Activated T-helper 17 cell treated with anti-CD3 and anti-CD28 coated beads, Interleukin-2, amount 50 U/mL, for 72 hours (primary cell): Measurements from ENCODE around the gene DCLK1. TPM values are rescaled to one million over a fixed set of nuclear protein-coding genes. Genes with fewer than 3 reads are reported as not detected.
"Not testable (repeated sequence)": the region's sequence is repeated elsewhere in the genome, so short reads cannot be mapped to it uniquely, and the experiment has no call there.

ENCODE experiments used
- ATAC-seq: fragments of 150-1000 bp; cut with Tn5 transposase; replicated peaks from 2 replicates; pipeline ENCODE4 v1.10.0; 2021; ENCODE audit warnings: mild to moderate bottlenecking, moderate library complexity
- H3K27ac Mint-ChIP-seq: one replicate; pipeline ENCODE4 v1.8.0; 2022; ENCODE audit warnings: mixed read lengths
- H3K27me3 Mint-ChIP-seq: one replicate; pipeline ENCODE4 v1.8.0; 2022; ENCODE audit warnings: mixed read lengths
- H3K36me3 Mint-ChIP-seq: one replicate; pipeline ENCODE4 v1.8.0; 2022; ENCODE audit warnings: low read depth, mild to moderate bottlenecking, mixed read lengths
- H3K4me1 Mint-ChIP-seq: one replicate; pipeline ENCODE4 v1.8.0; 2022; ENCODE audit warnings: mixed read lengths
- H3K4me3 Mint-ChIP-seq: one replicate; pipeline ENCODE4 v1.8.0; 2022; ENCODE audit warnings: mild to moderate bottlenecking, mixed read lengths
- H3K9me3 Mint-ChIP-seq: one replicate; pipeline ENCODE4 v1.8.0; 2022; ENCODE audit warnings: mixed read lengths
- total RNA-seq, 2 donors: library from RNA; stranded (reverse); gene quantifications; one replicate each; pipeline ENCODE4 v1.2.3, GENCODE V29; 2022

DCLK1 gene
- total RNA-seq, 2 donors from 2014 or later = not detected

DNA sequence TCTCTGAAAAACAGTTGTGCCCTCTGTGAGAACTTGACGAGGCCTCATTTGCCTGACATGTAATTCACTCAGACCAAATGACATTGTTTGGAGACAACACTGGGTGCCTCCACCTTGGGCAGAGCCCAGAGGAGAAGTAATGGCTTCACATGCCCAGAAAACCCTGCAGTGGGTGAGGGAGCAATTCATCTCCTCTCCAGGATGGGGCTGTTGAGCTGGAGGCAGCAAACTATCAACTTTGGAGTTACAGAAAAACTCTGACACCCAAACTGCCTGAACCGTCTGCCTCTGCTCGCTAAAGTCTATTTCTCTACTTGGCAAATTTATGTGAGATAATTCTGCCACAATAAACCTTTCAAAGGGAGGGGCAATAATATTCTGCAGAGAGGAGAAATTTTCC lies 146.9 kb downstream of the DCLK1 start:
- Mint-ChIP-seq H3K4me1 (no peaks in the 10 kb centered on the region), H3K4me3 (no peak overlapping the region), H3K9me3 (no peaks in the 10 kb centered on the region), H3K27ac (no peak overlapping the region), H3K27me3 (peaks cover 2% of the 10 kb centered on the region), H3K36me3 (no peaks in the 10 kb centered on the region)
- no peak for ATAC-seq

DNA sequence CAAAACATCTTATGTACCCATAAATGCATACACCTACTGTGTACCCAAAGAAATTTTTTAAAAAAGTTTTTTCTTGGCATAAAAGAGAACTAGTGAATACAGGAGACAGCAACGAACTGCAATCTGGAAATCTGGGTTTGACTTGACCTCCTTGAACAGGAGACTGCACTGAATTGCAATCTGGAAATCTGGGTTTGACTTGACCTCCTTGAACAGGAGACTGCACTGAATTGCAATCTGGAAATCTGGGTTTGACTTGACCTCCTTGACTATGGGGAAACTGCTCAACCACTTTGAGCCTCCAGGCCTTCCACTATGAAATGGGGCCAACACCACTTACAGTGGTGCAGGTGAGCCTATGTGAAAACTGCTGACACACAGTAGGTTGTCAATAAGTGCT lies 147.5 kb downstream of the DCLK1 start:
- H3K27ac Mint-ChIP-seq, ATAC-seq, H3K9me3 Mint-ChIP-seq, H3K4me1 Mint-ChIP-seq, H3K36me3 Mint-ChIP-seq, H3K27me3 Mint-ChIP-seq, H3K4me3 Mint-ChIP-seq: not testable (repeated sequence)

DNA sequence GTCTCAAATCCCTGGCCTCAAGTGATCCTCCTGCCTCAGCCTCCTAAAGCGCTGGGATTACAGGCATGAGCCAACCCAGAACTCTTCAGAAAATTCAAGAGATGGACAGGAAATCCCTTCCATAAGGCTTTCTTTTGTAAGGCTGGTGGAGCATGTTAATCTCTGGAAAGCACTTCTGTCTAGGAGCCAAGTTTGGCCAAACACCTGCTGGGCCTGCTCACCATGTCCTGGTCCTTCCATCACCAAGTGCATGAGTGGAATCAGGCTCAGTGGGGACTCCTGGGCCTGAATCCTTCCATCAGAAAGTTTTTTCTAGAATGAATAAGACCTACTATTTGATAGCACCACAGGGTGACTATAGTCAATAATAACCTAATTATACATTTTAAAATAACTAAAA lies 148.0 kb downstream of the DCLK1 start:
- Mint-ChIP-seq H3K27ac (no peak overlapping the region), H3K9me3 (no peaks in the 10 kb centered on the region), H3K36me3 (no peaks in the 10 kb centered on the region), H3K4me3 (no peak overlapping the region), H3K27me3 (peaks cover 2% of the 10 kb centered on the region), H3K4me1 (no peaks in the 10 kb centered on the region)
- ATAC-seq = no peak

DNA sequence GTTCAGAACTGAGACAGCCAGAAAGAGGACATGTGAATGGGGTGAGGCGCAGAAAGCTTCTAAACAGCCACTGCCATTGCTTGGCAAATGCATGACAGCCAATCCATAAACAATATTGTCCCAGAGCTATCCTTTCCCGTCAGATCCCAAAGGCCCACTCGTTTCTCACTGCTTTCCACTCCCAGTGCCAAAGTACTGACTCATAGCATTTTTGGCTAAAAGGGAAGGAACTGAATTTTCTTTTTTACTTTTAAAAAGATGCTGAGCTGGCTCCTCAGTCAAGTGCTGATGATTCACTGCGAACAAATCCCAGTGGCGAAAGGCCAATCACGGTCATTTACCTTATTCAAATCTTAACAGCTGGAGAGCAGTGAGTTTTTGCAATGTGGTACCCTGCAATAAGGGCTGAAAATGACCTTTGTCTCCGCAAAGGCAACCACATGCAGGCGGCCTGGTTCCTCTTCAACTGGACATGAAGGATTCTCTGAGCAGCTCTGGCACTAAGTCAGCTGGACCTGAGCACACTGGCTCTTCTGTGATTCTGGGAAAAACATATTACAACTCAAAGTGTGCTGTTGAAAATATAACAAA lies 151.7 kb downstream of the DCLK1 start:
- Mint-ChIP-seq H3K27me3 (no peaks in the 10 kb centered on the region), H3K4me3 (no peak overlapping the region), H3K27ac (no peak overlapping the region), H3K9me3 (no peaks in the 10 kb centered on the region), H3K4me1 (no peaks in the 10 kb centered on the region), H3K36me3 (no peaks in the 10 kb centered on the region)
- no peak for ATAC-seq

DNA sequence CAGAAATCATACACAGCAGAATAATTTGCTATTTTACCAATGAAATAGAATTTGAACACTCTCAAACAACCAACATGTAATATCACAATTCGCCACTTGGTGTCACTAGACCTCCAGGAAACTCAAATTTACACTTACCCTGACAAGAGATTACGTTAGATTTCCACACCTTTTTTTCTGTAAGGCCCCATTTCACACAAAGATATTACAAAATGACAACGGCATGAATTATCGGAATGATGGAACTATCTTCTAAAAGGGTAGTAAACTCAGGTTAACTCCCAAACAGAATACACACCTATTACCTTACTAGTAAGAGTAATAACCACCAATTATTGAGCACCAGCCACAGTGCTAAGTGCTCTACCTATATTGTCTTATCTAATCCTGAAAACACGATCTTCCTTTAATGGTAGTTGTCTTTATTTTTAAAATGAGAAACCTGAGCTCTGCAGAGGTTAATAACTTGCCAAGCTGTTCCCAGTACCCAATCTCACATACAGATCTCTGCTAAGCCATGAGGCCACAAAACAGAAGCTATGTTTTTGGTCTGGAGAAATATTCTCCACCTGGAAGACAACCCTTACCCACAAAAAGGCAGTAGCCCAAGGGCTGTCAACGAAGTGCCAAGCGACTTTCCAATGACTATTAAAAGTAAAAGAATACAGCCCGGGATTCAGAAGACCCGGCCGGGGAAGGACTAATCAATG lies 152.4 kb downstream of the DCLK1 start:
- Mint-ChIP-seq H3K9me3 (no peaks in the 10 kb centered on the region), H3K36me3 (no peaks in the 10 kb centered on the region), H3K4me1 (no peaks in the 10 kb centered on the region), H3K27me3 (no peaks in the 10 kb centered on the region), H3K4me3 (no peak overlapping the region), H3K27ac (no peak overlapping the region)
- ATAC-seq = no peak

DNA sequence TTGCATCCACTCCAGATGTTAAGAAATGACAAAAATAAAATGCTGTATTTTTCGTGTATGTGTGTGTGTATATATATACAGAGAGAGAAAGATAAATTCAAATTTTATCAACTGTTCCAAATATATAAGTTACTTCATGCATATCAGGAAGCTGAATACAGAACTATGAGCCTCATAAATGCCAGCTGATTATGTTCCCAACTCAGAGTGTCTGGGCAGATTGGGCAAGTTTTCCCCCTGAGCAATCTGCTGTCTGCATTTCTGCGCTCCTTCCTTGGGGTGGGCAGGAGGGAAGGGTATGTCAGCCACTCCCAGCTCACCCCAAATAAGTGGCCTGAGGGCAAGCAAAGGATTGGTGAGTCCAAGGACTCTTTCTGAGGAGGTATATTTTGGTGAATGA lies 154.1 kb downstream of the DCLK1 start:
- Mint-ChIP-seq H3K27me3 (no peaks in the 10 kb centered on the region), H3K36me3 (no peaks in the 10 kb centered on the region), H3K9me3 (peaks cover 4% of the 10 kb centered on the region), H3K4me3 (no peak overlapping the region), H3K27ac (no peak overlapping the region), H3K4me1 (no peaks in the 10 kb centered on the region)
- ATAC-seq = no peak

DNA sequence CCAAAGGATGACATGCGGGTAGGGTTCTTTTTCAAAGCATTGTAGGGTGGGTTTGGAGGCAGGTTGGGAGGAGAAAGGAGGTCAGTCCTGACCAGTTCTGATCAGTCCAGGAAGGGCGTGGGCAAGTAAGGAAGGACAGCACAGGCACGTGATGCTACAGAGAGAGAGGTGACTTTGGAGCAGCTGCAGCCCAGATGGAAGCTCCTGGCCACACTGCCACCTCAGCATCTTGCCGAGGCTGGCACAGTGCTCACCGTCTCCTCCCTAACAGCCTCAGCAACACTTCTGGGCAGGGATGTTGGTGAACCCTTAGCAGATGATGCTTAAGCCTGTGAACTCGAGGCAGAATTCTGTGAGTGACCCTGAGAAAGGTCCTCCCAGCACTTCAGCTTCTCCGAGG lies 155.1 kb downstream of the DCLK1 start:
- Mint-ChIP-seq H3K4me1 (no peaks in the 10 kb centered on the region), H3K27ac (no peak overlapping the region), H3K4me3 (no peak overlapping the region), H3K9me3 (peaks cover 4% of the 10 kb centered on the region), H3K27me3 (no peaks in the 10 kb centered on the region), H3K36me3 (no peaks in the 10 kb centered on the region)
- no peak for ATAC-seq

DNA sequence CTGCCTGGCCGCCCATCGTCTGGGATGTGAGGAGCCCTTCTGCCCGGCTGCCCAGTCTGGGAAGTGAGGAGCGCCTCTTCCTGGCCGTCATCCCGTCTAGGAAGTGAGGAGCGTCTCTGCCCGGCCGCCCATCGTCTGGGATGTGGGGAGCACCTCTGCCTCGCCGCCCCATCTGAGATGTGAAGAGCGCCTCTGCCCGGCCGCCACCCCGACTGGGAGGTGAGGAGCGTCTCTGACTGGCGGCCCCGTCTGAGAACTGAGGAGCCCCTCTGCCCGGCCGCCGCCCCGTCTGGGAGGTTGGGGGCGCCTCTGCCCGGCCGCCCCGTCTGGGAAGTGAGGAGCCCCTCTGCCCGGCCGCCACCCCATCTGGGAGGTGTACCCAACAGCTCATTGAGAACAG lies 164.2 kb downstream of the DCLK1 start:
- not testable (repeated sequence) for H3K4me3 Mint-ChIP-seq, H3K4me1 Mint-ChIP-seq, H3K27ac Mint-ChIP-seq, ATAC-seq, H3K27me3 Mint-ChIP-seq, H3K9me3 Mint-ChIP-seq, H3K36me3 Mint-ChIP-seq

DNA sequence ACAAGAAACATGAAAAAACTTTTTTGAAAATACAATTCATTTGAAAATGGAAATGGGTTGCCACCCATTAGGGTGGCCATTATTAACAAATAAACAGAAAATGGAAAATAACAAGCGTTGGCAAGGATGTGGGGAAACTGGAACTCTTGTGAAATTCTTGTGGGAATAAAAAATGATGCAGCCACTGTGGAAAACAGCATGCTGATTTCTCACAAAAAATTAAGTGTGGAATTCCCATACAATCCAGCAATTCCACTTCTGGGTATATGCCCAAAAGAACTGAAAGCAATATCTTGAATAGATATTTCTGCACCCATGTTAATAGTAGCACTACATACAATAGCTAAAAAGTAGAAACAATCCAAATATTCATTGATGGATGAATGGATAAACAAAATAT lies 165.2 kb downstream of the DCLK1 start:
- Mint-ChIP-seq H3K36me3 (no peaks in the 10 kb centered on the region), H3K9me3 (peaks cover 9% of the 10 kb centered on the region), H3K27me3 (peaks cover 8% of the 10 kb centered on the region), H3K4me1 (no peaks in the 10 kb centered on the region), H3K27ac (no peak overlapping the region), H3K4me3 (no peak overlapping the region)
- ATAC-seq = no peak

DNA sequence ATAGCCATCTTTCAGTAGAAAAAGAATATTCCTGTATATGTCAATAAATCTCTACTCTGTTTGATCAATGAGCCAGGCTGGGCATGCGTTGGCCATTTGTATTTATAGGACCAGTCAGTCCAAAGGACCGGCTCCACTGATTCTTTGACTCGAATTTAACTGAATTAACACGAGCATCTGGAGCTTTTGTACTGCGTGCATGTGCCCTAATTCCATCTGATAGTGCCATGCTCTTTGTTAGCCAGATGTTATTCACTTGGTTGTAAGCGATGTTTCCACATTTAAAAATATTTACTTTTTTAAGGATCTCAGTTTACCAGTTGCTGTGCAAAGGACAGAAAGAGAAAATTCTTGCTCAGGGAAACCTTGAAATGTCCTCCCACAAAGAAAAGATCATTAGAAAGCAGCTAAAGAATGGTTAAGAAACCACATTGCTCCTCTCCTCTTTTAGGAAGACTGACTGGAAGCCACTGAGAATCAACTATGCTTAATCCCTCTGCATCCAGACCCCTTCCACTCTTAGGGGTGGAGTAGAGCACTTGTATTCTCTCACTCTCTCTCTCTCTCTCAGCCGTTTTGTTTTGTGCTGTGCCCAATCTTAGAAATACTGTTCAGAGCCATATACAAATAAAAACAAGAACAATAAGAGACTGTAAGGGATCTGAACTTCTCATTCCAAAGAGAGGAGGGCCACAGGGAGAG lies 165.8 kb downstream of the DCLK1 start:
- Mint-ChIP-seq H3K27ac (no peak overlapping the region), H3K9me3 (peaks cover 9% of the 10 kb centered on the region), H3K4me1 (no peaks in the 10 kb centered on the region), H3K27me3 (peaks cover 8% of the 10 kb centered on the region), H3K4me3 (no peak overlapping the region), H3K36me3 (no peaks in the 10 kb centered on the region)
- ATAC-seq = no peak

DNA sequence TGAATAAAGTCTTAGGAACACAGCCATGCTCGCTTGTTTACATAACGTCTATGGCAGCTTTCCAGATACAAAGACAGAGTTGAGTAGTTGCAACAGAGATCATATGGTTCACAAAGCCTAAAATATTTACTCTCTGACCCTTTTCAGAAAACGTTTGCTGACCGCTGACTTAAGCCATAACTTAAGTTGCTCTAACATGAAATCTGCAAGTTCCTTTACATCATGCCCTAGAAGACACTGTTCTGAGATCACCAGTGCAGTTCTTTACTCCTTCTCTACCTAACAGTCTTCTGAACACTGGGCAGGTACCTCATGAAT lies 166.4 kb downstream of the DCLK1 start:
- no peak overlapping the region for H3K27ac Mint-ChIP-seq
- H3K4me3 Mint-ChIP-seq = no peak overlapping the region
- H3K4me1 Mint-ChIP-seq = no peaks in the 10 kb centered on the region
- no peaks in the 10 kb centered on the region for H3K36me3 Mint-ChIP-seq
- H3K9me3 Mint-ChIP-seq = peaks cover 9% of the 10 kb centered on the region
- peaks cover 8% of the 10 kb centered on the region for H3K27me3 Mint-ChIP-seq
- no peak for ATAC-seq

DNA sequence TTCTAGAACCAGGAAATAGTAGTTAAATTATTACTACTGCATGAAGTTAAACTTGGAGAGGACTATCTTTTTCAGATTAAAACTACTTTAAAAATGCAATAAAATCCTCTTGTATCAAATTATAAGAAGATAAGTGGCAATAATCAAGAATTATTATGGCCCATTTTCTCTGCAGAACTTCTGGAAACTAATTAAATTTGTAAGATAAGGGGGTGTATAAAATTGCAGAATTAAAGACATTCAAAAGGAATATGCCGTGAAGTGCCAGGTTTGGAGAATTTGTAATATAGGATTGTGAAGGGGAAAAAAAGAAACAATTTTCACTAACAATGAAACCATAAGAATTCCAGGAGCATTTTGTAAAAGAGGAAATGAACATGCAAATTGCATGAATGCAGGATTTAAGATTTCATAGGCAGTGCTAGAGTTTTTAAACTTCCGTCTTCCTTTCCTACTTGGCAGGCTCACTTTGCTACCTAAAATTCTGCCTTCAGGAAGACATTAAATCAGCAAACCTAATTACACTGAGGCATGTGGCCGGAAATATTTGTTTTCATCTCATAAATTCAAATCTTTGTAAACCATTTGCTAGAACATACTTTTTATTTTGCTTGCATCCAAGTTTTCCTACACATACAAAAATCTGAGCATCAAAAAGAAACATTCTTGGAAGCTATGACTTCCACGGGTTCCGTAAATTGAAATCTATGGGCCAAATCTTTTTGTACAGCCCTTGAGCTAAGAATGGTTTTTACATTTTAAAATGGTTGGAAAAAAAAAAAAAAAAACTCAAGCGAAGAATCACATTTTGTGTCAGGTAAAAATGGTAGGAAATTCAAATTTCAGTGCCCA lies 166.9 kb downstream of the DCLK1 start:
- ATAC-seq = no peak
- no peaks in the 10 kb centered on the region for H3K4me1 Mint-ChIP-seq
- peaks cover 9% of the 10 kb centered on the region for H3K9me3 Mint-ChIP-seq
- no peaks in the 10 kb centered on the region for H3K36me3 Mint-ChIP-seq
- H3K27me3 Mint-ChIP-seq = peaks cover 8% of the 10 kb centered on the region
- H3K27ac Mint-ChIP-seq = no peak overlapping the region
- H3K4me3 Mint-ChIP-seq = no peak overlapping the region

DNA sequence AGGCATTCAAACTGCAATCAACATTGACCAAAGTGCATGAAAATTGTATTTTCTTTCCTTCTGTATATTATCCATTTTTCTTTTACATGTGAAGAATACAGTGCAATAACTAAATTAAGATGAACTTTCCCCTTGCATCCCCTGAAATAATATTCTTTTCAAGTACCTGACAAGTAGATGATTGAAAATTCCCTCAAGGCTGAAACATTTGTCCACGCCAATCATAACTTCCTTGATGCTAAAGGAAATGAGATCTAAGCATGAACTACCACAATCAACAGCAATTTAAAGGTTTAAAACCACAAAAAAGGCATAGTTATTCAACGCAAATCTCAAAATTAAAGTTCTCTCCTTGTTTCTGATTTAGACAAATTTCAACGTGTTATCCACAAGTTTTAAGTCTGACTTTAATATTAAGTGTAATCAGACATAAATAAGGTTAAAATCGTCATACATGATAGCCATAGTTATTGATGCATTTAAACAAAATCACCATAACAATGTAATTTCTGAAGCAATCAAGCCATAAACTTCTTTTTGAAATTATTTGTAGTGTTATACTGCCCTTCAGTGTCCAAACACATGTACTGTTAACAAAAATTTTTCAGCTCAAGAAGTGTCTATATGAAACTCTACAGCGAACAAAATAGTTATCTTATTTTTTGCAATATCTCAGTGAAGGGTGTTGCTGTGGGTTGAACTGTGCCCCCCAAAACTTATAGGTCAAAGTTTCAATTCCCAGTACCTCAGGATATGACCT lies 169.5 kb downstream of the DCLK1 start:
- Mint-ChIP-seq H3K27ac (no peak overlapping the region), H3K4me3 (no peak overlapping the region), H3K36me3 (no peaks in the 10 kb centered on the region), H3K9me3 (peaks cover 4% of the 10 kb centered on the region), H3K4me1 (no peaks in the 10 kb centered on the region), H3K27me3 (peaks cover 8% of the 10 kb centered on the region)
- no peak for ATAC-seq

DNA sequence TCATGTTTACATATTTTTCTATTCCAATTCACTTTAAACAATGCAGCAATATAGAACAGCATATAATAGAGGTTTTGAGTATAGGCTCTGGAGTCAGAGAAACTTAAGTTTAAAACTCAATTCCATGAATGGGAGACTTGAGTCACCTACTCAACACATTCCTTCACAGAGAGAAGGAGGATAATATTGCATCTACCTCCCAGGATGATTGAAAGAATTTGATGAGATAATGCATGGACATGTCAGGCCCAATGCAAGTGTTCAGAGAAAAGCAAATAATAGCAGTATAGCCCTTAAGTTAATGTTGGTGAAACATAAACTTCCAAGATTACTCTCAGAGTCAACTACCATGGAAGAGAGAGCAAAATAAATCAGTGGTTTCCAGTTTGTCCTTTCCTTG lies 170.2 kb downstream of the DCLK1 start:
- ATAC-seq = no peak
- H3K36me3 Mint-ChIP-seq = no peaks in the 10 kb centered on the region
- peaks cover 8% of the 10 kb centered on the region for H3K9me3 Mint-ChIP-seq
- H3K4me1 Mint-ChIP-seq = no peaks in the 10 kb centered on the region
- no peak overlapping the region for H3K4me3 Mint-ChIP-seq
- H3K27me3 Mint-ChIP-seq = peaks cover 8% of the 10 kb centered on the region
- no peak overlapping the region for H3K27ac Mint-ChIP-seq
